Skeletal muscle satellite cell (primary cell): ENCODE results near the gene EOLA2.
A peak's percentile ranks its signal among the peaks of the same experiment; 100 is the strongest.
"Not testable (repeated sequence)": the region's sequence is repeated elsewhere in the genome, so short reads cannot be mapped to it uniquely, and the experiment has no call there.

Source experiments
- H3K27me3 ChIP-seq: 2 replicates; pipeline ENCODE4 v1.7.0; 2013; ENCODE audit warnings: low read length; ENCODE audit not compliant: control insufficient read depth, insufficient read depth
- H3K36me3 ChIP-seq: 2 replicates; pipeline ENCODE4 v1.7.0; 2013; ENCODE audit warnings: mild to moderate bottlenecking, control low read depth, low read length; ENCODE audit not compliant: insufficient read depth
- H3K4me1 ChIP-seq: 2 replicates; pipeline ENCODE4 v1.7.0; 2013; ENCODE audit warnings: low read length; ENCODE audit not compliant: control insufficient read depth, insufficient read depth
- H3K4me2 ChIP-seq: 2 replicates; pipeline ENCODE4 v1.7.0; 2013; ENCODE audit warnings: mild to moderate bottlenecking, low read length
- H3K4me3 ChIP-seq: 2 replicates; pipeline ENCODE4 v1.7.0; 2013; ENCODE audit warnings: low read length
- H3K9ac ChIP-seq: 2 replicates; pipeline ENCODE4 v1.7.0; 2013; ENCODE audit warnings: mild to moderate bottlenecking, low read depth, low read length, moderate library complexity
- H3K9me3 ChIP-seq: replicated peaks from 2 replicates; pipeline ENCODE4 v1.7.0; 2013; ENCODE audit warnings: mild to moderate bottlenecking, control low read depth, low read length

EOLA2 gene

DNA sequence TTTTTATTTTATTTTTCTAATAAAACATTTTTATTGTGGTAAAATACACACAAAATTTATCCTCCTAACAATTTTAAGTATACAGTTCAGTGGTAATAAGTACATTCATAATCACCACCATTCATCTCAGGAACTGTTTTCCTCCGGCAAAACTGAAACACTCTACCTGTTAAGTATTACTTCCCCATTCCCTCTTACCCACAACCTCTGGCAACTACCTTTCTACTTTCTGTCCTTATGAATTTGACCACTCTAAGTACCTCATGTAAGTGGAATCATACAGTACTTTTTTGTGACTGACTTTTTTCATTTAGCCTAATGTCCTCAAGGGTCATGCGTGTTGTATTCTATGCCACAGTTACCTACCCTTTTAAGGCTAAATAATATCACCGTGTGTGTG, 30.0 kb downstream of the EOLA2 start:
- H3K9ac ChIP-seq, result no peak overlapping the region
- no peaks in the 10 kb centered on the region for H3K9me3 ChIP-seq
- no peak overlapping the region for H3K4me2 ChIP-seq

DNA sequence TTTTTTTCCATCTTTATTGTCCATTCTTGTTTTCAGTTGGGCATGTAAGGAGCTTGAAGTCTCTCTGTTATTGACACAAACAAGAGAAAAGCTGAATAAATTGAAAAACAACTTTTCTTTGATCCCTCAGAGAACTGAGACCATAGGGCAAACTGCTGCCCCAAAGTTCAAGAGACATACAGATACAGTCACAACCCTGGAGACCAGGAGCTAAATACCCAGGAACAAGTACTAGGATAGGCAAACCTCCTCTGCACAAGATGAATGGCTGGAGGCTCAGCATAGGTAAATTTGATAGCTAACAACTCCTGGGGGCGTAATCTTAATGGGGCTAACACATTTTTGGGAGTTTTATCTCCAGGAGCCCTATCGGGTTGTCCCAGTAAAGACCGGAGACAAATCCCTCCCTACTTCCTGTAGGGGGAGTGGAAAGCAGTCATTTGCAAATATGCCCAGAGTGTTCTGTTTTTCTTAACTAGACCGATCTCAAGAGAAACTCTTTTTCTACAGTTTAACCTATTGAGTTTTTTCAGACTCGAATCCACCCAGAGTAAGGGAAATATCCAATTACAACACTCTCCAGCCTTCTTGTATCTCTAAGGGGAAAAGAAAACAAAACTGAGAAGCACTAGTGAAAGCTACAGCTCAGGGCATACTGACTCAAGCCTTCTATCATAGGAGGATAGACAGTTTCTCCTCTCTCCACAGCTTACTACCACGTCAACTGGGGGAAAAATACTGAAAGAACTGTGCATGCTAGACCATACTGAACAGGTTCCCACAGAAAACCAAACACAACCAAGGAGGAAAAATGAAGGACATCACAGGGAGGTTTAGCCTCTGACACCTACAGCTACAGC, 34.2 kb downstream of the EOLA2 start:
- H3K4me2 ChIP-seq, result peak overlapping the region; percentile 78
- H3K4me3 ChIP-seq, result peak overlapping the region; percentile 59
- H3K9ac ChIP-seq, result no peak overlapping the region
- H3K27me3 ChIP-seq, result no peaks in the 10 kb centered on the region
- no peaks in the 10 kb centered on the region for H3K9me3 ChIP-seq
- H3K36me3 ChIP-seq, result no peaks in the 10 kb centered on the region
- no peaks in the 10 kb centered on the region for H3K4me1 ChIP-seq

More for the DNA sequence above, 30.0 kb downstream of the EOLA2 start:
- no peaks in the 10 kb centered on the region for H3K4me1 ChIP-seq
- no peak overlapping the region for H3K4me3 ChIP-seq
- no peaks in the 10 kb centered on the region for H3K36me3 ChIP-seq
- H3K27me3 ChIP-seq, result no peaks in the 10 kb centered on the region

DNA sequence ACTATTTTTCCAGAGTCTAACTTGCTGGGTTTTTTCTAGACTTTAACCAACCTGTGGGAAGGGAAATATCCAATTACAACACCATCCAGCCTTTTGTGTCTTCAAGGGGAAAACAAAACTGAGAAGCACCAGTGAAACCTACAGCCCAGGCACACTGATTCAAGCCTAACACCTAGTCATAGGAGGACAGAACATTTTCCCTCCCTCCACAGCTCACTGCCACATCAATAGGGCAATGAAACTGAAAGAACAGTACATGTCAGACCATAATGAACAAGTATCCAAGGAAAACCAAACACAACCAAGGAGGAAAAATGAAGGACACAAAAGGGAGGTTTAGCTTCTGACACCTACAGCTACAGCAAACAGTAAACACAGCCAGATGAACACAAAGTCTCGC, 39.7 kb downstream of the EOLA2 start:
- H3K9ac ChIP-seq, result no peak overlapping the region
- no peak overlapping the region for H3K4me3 ChIP-seq
- H3K4me1 ChIP-seq, result no peaks in the 10 kb centered on the region
- no peaks in the 10 kb centered on the region for H3K27me3 ChIP-seq
- no peaks in the 10 kb centered on the region for H3K9me3 ChIP-seq
- no peaks in the 10 kb centered on the region for H3K36me3 ChIP-seq
- no peak overlapping the region for H3K4me2 ChIP-seq

DNA sequence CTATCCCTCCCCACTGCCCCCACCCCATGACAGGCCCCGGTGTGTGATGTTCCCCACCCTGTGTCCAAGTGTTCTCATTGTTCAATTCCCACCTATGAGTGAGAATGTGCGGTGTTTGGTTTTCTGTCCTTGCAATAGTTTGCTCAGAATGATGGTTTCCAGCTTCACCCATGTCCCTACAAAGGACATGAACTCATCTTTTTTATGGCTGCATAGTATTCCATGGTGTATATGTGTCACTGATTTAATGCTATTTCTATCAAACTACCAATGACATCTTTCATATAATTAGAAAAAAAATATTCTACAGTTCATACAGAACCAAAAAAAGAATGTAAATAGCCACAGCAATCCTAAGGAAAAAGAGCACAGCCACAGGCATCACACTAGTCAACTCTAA, 47.5 kb downstream of the EOLA2 start:
- H3K9me3 ChIP-seq, H3K9ac ChIP-seq, H3K4me2 ChIP-seq, H3K36me3 ChIP-seq, H3K27me3 ChIP-seq, H3K4me1 ChIP-seq, H3K4me3 ChIP-seq: not testable (repeated sequence)
